Adipocyte (in vitro differentiated cells): ENCODE results near the gene CHN2.

Source experiments
- DNase-seq: peaks from one replicate; pipeline ENCODE4 v3.0.0-alpha.2; 2015; ENCODE audit warnings: low read depth
- H3K27me3 ChIP-seq: replicated peaks from 2 replicates; pipeline ENCODE4 v1.7.0; 2013; ENCODE audit warnings: mild to moderate bottlenecking, low read length, moderate library complexity; ENCODE audit not compliant: control insufficient read depth, insufficient read depth
- H3K36me3 ChIP-seq: 2 replicates; pipeline ENCODE4 v1.7.0; 2013; ENCODE audit warnings: low read length, mild to moderate bottlenecking, moderate library complexity; ENCODE audit not compliant: control insufficient read depth, insufficient read depth, severe bottlenecking
- H3K4me1 ChIP-seq: 2 replicates; pipeline ENCODE4 v1.7.0; 2013; ENCODE audit warnings: mild to moderate bottlenecking, low read length, moderate library complexity; ENCODE audit not compliant: control insufficient read depth, insufficient read depth
- H3K4me3 ChIP-seq: 2 replicates; pipeline ENCODE4 v1.7.0; 2013; ENCODE audit warnings: mild to moderate bottlenecking, low read length, moderate library complexity
- H3K9ac ChIP-seq: 2 replicates; pipeline ENCODE4 v1.7.0; 2013; ENCODE audit warnings: mild to moderate bottlenecking, low read length, moderate library complexity
- H3K9me3 ChIP-seq: 2 replicates; pipeline ENCODE4 v1.7.0; 2013; ENCODE audit warnings: mild to moderate bottlenecking, low read length, moderate library complexity; ENCODE audit not compliant: control insufficient read depth

CHN2 gene

DNA sequence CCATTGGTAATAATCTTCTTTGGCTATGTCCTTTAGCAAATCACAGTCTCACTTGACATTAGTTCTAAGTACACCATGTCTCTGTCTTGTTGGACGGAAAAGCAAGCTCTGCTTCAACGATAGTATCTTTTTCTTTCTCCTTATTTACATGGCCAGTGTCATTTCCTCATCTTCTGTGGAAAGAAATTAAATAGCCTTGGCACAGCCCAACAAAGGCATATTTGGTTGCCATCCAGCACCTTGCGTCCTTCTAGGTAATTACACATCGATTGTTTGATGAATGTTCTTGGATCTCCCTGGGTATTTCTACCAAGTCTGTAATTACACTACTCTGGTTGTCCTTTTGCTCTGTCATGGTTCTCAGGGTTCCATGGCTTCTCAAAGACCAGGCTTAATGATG, 183.1 kb downstream of the CHN2 start:
- Histone ChIP-seq H3K4me1 (peaks cover 25% of the 10 kb centered on the region), H3K36me3 (no peaks in the 10 kb centered on the region), H3K9me3 (no peaks in the 10 kb centered on the region), H3K9ac (no peak overlapping the region), H3K27me3 (no peaks in the 10 kb centered on the region), H3K4me3 (no peak overlapping the region)
- no peak for DNase-seq

DNA sequence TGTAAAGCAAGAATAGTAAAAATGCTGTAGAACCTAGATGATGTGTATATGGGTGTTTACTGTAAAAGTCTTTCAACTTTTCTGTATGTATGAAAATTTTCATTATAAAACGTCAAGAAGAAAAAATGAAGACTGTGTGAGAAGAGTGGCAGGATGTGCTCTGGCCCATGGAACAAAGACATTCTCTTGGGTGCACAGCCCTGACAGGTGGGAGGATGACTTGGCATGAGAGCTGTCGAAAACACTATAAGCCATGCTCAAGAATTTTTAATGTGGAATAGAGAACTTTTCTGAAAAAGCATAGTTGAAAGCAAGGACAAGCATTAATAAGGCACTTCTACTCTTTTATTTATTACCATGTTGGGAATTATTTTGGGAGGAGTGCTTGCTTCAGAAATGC, 185.0 kb downstream of the CHN2 start:
- Histone ChIP-seq H3K27me3 (no peaks in the 10 kb centered on the region), H3K9ac (no peak overlapping the region), H3K9me3 (no peaks in the 10 kb centered on the region), H3K36me3 (no peaks in the 10 kb centered on the region), H3K4me3 (no peak overlapping the region), H3K4me1 (peaks cover 19% of the 10 kb centered on the region)
- DNase-seq, result no peak

DNA sequence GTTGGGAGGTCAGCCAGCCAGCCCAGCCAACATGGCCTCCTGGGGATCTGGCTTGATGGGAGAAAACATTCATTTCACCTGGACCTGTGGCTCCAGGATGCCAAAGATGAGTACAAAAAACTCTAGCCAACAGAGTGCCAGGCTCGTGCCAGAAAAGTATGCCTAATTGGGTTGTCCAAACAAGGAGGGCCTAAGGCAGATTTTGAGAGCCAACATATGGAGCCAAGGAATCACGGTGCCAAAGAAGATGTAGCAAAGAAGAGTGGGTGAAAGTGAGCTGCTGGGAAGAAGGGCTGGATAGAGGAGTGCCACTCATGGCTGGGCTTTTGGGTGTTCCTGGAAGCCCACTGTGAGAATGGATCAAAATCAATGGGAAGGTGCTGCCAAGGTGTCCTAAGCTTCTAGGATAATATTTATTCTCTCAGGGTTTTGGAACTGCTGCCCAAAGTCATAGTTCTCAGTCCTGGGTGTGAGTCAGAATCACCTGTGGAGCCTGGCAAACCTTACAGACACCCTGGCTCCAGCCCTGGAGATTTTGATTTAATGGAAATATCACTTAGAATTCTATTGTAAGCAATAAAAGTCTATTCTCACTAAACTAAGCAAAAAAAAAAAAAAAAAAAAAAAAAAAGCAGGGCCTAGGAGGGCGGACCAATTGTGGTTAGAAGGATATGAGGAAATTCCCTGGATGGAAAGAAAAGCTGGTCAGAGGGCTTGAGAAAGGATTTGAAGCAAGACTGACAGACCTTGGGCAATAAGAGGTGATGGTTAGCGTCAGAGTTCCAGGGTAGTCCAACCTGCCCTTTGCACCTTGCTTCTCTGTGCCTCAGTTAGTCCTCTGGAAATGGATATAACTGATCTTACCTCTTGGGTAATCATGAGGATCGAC, 186.9 kb downstream of the CHN2 start:
- H3K4me3 ChIP-seq, result no peak overlapping the region
- no peaks in the 10 kb centered on the region for H3K9me3 ChIP-seq
- DNase-seq, result no peak

DNA sequence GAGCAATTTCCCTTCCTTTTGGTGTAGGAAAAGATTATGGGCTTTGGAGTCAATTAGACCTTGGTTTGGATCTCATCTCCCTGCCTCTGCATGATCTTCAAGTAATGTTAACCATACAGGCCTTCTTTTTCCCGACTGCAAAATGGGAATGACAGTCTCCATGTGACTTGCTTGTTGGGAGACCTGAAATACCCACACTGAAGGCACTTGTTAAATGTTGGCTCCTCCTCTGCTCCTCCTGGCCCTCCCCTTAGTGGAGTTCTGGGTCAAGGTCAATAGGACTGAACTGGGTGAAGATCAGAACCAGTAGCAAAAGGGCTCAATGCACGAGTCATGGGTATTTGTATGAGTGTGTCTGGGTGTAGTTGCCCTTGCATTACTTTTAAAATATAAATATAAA, 189.7 kb downstream of the CHN2 start:
- DNase-seq, result no peak
- H3K4me1 ChIP-seq, result peaks cover 6% of the 10 kb centered on the region
- no peaks in the 10 kb centered on the region for H3K9me3 ChIP-seq
- H3K27me3 ChIP-seq, result peaks cover 5% of the 10 kb centered on the region
- no peak overlapping the region for H3K4me3 ChIP-seq
- no peak overlapping the region for H3K9ac ChIP-seq
- H3K36me3 ChIP-seq, result no peaks in the 10 kb centered on the region

More for the DNA sequence above, 186.9 kb downstream of the CHN2 start:
- Histone ChIP-seq H3K27me3 (no peaks in the 10 kb centered on the region), H3K9ac (no peak overlapping the region), H3K4me1 (peaks cover 8% of the 10 kb centered on the region), H3K36me3 (no peaks in the 10 kb centered on the region)

DNA sequence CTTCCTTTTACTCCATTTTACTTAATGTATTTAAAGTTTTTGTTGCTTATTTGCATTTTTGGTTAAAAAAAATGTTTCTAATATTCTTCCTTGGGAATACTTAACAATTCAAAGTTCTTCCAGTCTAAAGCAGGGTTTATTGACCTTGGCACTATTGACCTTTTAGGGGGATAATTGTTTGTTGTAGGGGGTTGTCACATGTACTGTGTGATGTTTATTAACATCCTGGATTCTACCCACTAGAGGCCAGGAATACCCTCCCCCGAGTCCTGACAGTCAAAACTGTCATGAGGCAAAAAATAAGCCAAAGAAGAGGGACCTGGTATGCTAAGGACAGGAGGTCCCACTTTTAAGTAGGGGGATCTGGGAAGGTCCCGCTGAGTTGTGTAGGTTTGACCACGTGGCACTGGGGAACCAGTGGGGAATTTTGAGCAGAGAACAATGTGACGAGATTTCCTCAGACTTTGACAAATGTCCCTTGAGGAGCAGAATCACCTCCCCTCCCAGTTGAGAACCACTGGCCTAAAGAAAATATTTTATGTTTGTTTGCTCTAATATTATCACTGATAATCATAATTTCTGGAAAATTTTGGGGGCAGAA, 190.7 kb downstream of the CHN2 start:
- Histone ChIP-seq H3K4me3 (no peak overlapping the region), H3K27me3 (peaks cover 6% of the 10 kb centered on the region), H3K9me3 (no peaks in the 10 kb centered on the region), H3K9ac (no peak overlapping the region), H3K36me3 (no peaks in the 10 kb centered on the region), H3K4me1 (peaks cover 6% of the 10 kb centered on the region)
- no peak for DNase-seq

DNA sequence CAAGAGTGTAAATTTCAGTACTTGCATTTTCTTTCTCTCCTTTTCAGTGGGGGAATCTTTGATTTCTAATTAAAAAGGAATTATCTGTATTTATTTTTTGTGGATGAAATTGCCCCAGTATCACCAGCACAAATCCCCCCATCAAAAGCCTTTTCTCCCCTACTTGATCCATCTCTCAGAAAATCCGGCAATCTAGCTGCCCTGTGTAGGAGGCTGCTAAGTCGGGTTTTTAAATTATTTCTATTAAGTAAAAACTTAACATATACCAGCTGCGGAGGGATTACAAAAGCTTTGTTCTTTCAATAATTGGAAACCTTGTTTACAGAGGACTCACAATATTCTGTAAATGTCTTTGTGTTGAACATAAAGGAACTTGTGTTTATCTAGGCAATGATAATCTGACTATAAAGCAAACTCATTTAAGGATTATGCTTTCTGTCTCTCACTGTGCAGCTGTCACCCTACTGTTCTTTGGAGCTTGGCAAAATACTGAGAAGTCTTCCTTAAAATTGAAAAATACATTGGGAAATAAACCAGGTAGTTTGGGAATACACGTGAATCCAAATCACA, 191.7 kb downstream of the CHN2 start:
- no peaks in the 10 kb centered on the region for H3K9me3 ChIP-seq
- H3K4me3 ChIP-seq, result no peak overlapping the region
- H3K4me1 ChIP-seq, result peaks cover 6% of the 10 kb centered on the region
- no peak for DNase-seq
- H3K27me3 ChIP-seq, result peaks cover 14% of the 10 kb centered on the region
- H3K9ac ChIP-seq, result no peak overlapping the region
- no peaks in the 10 kb centered on the region for H3K36me3 ChIP-seq

DNA sequence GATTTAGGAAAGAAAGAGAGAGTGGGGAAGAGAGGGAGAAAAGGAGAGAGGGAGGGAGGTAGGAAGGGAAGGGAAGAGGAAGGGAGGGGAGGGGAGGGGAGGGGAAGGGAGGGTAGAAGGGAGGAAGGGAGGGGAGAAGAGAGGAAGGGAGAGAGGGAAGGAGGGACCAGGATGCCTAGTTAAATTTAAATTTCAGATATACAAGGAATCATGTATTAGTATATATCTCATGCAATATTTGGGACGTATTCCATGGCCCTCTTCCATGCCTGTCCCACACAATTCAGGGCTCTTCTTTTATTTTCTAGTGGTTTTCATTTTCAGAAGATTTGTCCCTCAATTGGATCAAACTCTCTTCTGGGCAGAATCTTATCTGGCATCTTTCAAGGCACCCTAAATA, 196.7 kb downstream of the CHN2 start:
- Histone ChIP-seq H3K4me1 (no peaks in the 10 kb centered on the region), H3K9me3 (no peaks in the 10 kb centered on the region), H3K36me3 (no peaks in the 10 kb centered on the region), H3K27me3 (peaks cover 19% of the 10 kb centered on the region), H3K9ac (no peak overlapping the region), H3K4me3 (no peak overlapping the region)
- no peak for DNase-seq

DNA sequence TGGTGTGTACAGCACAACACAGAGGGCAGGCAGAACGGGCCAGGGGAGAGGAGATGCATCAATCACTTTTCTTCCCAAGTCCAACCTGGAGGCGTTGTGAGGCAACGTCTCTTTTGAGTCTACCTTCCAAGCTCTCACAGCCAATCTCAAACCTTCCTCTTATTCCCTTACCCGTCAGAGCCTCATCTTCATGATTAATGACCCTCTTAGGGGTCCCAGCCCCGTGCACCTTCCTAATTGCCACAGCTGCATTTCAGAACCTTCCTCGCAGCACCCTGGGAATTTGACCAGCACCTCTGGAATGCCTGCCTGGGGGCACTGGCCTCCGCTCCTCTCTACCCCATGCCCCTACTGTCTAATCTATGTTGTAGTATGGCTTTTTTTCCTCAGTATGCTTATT, 199.7 kb downstream of the CHN2 start:
- Histone ChIP-seq H3K36me3 (no peaks in the 10 kb centered on the region), H3K9me3 (no peaks in the 10 kb centered on the region), H3K4me3 (no peak overlapping the region), H3K9ac (no peak overlapping the region), H3K4me1 (peaks cover 14% of the 10 kb centered on the region), H3K27me3 (peaks cover 14% of the 10 kb centered on the region)
- no peak for DNase-seq

DNA sequence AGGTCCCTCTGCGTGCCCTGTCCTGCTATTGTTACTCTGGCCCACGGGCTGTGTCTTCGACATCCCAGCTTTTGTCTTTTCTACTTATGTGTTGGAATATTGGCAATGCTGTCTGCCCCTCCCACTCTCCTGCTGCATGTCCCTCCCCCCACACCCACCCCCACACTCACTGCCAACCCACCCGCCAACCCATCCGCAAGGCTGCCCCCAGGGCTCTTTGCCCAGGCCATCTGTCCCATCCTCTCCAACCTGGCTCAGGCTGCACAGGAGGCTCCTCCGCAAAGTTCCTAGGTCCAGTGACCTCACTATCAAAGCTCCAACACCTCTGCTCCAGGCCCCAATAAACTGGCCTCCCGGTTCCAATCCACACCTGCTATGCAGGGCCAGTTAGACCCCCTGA, 202.0 kb downstream of the CHN2 start:
- H3K4me3 ChIP-seq, result no peak overlapping the region
- no peaks in the 10 kb centered on the region for H3K36me3 ChIP-seq
- no peak for DNase-seq
- H3K9me3 ChIP-seq, result no peaks in the 10 kb centered on the region
- H3K27me3 ChIP-seq, result peaks cover 9% of the 10 kb centered on the region
- H3K9ac ChIP-seq, result no peak overlapping the region
- H3K4me1 ChIP-seq, result peaks cover 14% of the 10 kb centered on the region

DNA sequence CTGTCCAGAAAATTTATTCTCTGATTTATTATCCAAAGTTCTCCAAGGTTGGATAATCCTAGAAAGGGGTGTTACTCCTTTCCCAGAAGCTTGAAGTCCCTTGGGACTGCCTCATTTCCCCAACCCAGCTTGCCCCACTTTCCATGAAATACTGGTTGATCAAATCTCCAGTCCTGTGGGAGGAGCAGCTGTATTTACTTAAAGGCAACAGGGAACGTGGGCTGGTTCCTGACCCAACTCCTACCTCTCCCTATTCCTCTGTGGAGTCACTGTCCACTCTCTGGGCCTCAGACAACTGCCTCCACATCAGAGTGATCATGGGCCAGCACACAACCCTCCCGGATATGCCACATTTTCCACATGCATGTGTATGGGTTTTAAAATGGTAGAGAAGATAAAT, 202.8 kb downstream of the CHN2 start:
- peaks cover 14% of the 10 kb centered on the region for H3K4me1 ChIP-seq
- H3K36me3 ChIP-seq, result no peaks in the 10 kb centered on the region
- DNase-seq, result no peak
- no peaks in the 10 kb centered on the region for H3K9me3 ChIP-seq
- H3K4me3 ChIP-seq, result no peak overlapping the region
- peaks cover 9% of the 10 kb centered on the region for H3K27me3 ChIP-seq
- H3K9ac ChIP-seq, result no peak overlapping the region

DNA sequence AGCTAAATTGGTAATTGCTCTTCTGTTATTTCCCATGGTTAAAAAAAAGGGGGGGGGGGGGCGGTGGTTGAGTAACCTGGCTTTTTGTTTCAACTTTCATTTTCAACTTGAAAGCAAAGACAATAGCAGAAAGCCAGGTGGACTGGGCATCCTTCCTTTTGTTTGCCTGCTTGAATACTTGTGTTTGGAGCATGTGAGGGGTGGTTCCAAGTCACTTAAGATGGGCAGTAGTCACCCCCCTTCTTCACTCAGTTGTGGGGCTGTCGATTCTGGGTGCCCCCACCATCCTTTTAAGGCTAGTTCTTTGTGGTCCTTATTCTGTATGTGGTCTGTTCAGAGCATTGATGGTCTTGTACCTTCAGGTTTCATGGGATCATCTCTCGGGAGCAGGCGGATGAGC, 203.4 kb downstream of the CHN2 start:
- Histone ChIP-seq H3K4me3 (no peak overlapping the region), H3K4me1 (peaks cover 14% of the 10 kb centered on the region), H3K9me3 (no peaks in the 10 kb centered on the region), H3K27me3 (peaks cover 9% of the 10 kb centered on the region), H3K36me3 (no peaks in the 10 kb centered on the region), H3K9ac (no peak overlapping the region)
- DNase-seq, result no peak
